GM21723 (cell line): ENCODE measurements around the gene KLHDC4.

Experiments
- ATAC-seq: cut with Tn5 transposase; IDR thresholded peaks from one replicate; pipeline ENCODE4 v1.9.1; 2021; ENCODE audit warnings: mild to moderate bottlenecking, moderate library complexity; ENCODE audit not compliant: unreplicated experiment

KLHDC4 gene

DNA sequence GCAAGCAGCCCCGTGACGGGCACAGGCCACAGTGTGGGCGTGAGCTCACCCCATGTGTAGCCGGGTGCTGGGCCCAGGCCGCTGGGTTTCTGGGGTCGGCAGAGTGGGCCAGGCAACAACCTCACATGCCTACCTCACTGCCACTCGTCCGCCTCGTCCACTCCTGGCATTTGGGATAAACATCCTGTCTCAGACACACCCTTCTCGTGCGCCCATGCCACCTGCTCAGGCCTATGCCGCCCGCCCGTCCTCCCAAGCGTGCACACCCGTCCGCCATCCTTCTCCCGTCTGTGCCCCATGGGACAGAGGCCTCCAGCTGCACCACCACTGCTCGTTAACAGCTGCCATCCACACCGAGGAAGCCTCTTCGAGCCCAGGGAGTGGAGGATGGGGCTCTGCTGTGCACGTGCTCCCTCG, 64.3 kb downstream of the KLHDC4 start:
- no peak for ATAC-seq

DNA sequence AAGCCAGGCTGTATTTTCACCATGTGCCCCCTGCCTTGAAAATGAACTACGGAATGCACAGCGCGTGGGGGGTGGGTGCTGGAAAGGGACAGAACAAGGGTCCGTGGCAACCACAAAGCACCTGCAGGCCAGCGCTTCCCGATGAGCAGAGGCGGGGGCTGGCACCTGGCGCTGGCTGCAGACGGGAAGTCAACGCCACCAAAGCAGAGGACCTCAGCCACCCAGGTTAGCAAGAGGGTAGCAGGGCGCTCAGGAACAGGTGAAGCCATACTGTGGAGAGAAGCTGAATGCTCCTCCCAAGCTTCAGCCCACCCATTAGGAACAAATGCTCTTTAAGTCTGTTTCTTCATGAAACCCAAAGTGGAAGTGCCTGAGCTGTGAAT, 64.7 kb downstream of the KLHDC4 start:
- ATAC-seq = no peak

DNA sequence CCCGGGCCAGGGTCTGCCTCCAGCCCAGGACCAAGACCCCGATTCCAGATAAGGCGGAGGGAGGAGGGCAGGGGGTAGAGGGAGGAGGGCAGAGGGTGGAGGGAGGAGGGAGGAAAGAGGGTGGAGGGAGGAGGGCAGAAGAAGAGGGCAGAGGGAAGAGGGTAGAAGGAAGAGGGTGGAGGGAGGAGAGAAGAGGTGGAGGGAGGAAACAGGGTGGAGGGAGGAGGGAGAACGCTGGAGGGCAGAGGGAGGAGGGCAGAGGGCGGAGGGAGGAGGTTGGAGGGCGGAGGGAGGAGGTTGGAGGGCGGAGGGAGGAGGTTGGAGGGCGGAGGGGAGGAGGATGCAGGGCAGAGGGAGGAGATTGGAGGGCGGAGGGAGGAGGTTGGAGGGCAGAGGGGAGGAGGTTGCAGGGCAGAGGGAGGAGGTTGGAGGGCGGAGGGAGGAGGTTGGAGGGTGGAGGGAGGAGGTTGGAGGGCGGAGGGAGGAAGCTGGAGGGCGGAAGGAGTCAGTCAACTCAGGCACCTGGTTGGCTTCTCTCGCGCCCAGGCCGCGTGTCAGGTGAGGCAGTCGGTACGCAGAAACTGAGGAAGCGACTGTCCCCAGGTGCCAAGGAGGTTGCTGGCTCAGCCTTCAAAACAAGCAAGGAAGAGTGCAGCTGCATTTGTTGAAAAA, 65.2 kb downstream of the KLHDC4 start:
- ATAC-seq = no peak

DNA sequence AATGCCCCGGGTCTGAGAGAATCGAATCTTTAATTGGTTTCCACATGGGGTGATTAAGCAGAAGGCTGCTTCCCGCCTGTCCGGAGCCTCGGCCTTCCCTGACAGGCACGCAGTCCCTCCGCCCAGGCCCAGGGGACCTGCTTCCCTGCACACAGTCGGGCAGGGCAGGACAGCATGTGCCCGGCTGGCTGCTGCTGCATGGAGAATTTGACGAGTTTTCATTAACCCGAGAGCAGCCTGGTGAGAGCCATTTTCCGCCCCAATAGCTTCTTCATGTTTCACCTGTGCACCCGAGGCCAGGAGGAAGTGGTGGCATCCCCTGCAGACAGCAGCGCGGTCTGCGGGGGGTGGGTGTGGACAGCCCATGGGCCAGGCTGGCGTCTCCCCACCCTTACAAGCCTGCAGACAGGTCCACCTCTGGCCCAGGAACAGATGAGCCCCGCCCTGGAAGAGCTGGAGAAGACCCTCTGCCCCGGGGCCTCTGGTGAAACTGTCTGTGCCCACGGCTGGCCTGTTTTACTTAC, 67.0 kb downstream of the KLHDC4 start:
- no peak for ATAC-seq

DNA sequence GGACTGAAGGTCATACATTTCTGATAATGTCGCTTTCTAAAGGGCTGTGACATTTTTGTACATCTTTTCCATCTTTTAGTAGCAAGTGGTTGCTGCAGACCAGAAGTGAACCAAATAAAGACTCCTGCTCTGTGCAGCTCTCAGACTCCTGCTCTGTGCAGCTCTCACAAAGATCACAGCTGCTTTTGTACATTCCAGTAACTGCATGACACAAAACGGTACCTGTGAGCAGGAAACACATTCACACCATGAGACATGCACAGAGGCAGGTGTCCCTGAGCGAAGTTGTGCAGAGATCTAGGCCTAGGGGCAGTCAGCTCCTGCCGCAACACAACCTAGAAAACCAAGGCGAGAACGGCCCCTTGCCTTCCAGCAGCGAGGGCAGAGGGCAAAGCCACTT, 67.5 kb downstream of the KLHDC4 start:
- ATAC-seq = no peak

DNA sequence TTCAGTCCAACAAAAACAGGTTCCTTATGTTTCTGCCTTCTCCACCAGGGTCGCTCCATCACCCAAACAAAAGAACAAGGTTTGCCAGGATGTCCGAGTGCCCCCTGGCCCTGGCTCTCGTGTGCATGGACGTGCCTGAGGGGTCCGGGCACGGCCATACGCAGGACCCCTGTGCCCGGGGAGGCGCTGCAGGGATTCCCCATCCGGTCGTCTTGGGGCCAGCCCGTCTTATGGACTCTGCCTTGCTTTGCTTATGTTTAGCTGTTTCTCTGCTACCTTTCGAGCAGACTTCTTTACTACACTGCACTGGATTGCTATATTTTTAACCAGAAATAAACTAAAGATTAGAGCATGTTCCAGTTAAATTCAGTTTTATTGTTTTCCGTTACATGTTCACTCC, 68.0 kb downstream of the KLHDC4 start:
- ATAC-seq = no peak

DNA sequence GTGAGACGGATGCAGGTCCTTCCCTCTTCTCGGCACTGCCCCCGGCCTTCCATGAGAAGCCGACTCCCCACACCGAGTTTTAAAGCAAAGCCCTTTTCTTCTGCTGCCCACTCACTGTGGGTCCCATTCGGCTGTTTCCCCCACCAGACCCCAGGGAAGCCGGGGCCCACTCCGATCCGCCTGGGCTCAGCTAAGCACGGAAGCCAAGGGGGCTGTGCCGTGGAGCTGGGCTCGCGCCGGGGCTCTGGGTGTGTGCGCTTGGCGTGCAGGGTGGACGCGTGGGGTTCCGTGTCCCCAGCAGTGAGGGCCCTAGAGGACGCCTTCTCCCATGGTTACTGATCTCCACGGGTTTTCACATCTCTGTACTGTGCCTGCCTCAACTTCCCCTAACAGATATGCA, 68.5 kb downstream of the KLHDC4 start:
- ATAC-seq = no peak

DNA sequence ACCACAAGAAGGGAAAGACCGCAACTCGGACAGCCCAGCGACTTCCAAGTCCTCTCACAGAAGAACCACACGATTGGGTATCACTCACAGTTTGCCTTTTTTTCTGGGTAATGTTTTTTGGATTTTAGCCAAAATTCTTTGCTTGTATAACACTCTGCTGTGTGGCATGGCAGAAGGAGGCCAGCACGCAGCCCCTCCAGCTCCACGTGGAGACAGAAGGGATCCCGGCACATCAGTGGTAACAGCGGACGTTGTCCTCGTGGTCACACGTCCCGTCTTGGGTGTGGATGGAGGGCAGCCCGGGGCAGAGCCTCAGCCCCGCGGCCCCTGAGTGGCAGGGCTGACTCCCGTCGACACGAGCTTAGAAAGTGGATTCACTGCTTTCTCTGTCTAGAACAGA, 69.1 kb downstream of the KLHDC4 start:
- ATAC-seq = no peak

DNA sequence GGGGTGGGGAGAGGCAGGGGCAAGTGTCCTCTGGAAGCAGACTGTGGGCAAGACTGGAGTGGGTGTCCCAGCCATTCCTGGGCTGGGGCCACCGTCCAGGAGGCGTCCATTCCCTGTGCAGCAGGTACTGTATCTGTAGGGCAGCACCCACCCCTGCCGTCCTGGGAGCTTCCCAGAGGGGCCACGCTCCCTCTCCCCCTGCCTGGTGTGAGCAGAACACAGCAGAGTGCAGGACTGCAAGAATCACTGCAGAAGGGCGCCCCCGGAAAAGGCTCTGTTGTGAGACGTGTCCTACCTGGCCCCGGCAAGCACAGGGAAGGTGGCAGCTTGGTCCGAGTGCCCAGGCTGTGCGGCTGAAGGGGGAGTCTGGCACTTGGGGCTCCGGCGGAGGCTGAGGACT, 70.3 kb downstream of the KLHDC4 start:
- no peak for ATAC-seq

DNA sequence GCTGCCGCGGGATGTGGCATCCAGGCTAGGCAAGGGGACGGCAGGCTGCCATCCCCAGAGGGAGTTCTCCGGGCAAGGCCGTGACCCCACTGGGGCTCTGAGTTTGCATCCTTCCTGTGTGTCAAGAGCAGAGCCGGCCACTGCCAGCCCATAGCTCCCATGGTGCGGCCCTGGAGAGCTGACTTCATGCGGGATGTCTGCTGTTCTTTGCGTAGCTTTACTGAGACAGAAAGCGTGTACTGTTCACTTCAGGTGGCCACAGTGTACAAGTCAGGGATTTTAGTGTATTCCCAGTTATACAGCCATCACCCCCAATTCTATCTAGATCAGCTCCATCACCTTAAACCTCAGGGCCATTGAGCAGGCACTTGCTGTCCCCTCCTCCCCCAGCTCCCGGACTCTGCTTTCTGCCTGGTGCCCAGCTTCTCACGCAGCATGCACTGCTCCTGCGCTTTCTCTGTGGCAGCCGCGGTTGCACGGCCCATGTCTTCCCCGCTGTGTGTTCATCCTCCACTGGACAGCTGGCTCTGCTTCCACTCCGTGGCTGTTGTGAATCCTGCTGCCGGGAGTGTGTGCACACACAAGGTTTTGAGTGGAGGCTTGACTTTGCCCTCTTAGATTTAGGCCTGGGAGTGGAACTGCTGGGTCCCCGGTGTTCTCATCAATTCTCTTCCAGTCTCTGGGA, 71.2 kb downstream of the KLHDC4 start:
- no peak for ATAC-seq

DNA sequence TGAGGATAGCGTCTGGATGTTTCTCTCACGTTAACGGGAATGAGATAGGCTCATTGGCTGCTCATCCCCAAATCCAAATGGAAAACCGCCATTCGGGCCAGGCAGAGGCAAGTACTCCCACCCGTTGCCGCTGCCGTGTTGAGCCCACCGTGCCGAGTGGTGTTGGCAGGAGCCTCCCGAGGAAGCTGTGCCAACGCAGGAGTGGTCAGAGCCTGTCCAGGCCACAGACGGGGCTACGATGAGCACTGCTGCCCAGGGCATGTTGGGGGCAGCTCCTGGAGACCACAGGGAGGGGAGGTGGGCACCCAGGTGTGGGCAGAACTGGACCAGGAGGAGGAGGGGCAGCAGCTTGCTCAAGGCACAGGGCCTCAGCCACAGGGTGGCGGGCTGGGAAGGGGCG, 72.0 kb downstream of the KLHDC4 start:
- ATAC-seq = no peak

DNA sequence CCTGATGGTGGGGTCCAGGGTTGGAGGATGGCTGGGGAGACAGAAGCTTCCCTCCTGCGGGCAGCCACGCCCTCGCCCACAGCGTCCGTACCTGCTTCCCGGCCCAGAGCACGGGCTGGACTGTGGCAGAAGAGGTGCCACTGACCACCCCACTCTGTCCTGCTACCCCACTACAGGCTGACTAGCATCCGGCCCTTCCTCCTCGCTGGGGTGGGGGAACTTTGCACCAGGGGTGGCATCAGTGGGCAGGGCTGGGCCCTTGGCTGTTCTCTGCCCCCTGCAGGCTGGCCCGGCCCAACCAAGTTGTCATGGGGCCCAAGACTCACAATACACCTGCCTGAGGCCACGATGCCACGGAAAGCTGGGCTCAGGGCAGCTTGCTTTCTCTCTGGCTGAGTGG, 73.0 kb downstream of the KLHDC4 start:
- no peak for ATAC-seq

DNA sequence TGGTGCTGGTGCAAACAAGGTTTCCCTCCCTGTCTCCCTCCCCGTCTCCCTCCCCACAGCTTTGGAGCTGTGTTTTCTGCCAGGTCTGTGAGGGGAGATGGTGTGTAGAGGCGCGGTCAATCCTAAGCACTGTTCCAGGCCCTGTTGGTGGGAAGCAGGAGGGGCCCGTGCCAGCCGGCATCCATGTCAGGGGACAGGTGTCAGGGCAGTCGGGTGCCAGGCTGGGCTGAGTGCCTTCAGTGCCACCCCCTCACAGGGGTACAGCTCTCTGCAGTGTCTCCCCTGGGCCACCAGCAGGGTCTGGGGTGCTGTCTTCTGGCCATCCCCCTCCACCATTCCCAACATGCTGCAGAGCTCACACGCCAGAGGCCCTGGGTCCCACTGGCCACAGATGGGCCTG, 73.6 kb downstream of the KLHDC4 start:
- no peak for ATAC-seq

DNA sequence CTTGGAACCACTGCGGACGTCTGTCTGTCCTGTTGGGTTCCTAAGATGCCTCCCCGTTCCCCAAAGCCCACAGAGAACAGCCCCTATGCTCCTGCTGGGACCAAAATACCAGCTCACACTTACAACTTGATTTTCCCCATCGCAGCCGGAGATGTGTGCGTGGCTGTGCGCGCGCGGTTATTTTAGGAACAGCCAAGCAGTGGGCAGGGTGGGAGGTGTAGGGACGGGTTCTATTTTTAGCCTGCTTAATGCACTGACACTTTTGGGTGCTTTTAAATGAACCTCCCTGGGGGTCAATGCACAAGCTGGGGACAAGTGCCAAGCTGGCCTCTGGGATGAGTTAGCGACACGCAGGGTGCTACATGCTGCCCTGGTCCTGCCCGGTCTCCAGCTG, 74.1 kb downstream of the KLHDC4 start:
- no peak for ATAC-seq

DNA sequence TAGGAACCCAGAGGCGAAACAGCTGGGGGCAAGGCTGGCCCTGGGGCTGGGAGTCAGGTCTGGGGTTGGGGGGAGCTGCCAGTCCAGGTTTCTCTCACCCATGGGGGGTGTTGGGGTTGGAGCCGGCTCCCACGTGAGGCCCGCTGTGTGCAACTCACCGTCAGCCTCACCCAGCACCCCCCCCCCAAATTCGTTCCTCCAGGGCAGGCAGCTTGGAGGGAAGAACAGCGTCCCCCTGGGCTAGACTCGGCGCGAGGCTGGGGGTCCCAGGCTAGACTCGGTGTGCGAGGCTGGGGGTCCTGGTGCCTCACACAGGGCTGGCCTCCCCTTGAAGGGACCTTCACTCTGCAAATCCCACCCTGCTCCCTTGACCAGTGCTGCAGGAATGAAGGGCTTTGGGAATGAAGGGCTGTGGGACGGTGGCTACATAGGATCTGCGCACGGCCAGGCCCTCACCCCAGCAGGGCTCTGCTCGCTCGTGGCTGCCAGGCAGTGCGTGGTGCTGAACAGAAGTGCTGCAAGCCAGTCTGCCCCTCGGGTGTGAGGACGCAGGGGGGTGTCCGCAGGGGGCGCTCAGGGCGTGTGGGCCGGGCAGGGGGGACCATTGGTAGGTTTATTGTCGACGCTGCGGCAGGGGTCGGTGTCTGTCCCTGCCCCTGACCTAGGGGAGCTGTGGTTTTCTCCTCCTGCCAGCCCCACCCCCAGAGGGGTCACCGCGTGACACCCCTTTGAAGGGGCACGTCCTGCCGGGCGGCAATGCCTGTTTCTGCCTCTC, 74.7 kb downstream of the KLHDC4 start:
- ATAC-seq = no peak

DNA sequence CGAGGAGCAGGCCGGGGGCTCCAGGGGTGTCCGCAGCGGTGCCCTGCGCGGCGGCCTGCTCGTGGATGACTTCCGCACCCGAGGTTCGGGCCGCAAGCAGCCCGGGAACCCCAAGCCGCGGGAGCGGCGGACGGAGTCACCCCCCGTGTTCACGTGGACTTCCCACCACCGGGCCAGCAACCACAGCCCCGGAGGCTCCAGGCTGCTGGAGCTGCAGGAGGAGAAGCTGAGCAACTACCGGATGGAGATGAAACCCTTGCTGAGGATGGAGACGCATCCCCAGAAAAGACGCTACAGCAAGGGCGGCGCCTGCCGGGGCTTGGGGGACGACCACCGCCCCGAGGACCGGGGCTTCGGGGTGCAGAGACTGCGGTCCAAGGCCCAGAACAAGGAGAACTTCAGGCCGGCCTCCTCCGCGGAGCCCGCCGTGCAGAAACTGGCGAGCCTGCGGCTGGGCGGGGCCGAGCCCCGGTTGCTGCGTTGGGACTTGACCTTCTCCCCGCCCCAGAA, 75.8 kb downstream of the KLHDC4 start:
- no peak for ATAC-seq

DNA sequence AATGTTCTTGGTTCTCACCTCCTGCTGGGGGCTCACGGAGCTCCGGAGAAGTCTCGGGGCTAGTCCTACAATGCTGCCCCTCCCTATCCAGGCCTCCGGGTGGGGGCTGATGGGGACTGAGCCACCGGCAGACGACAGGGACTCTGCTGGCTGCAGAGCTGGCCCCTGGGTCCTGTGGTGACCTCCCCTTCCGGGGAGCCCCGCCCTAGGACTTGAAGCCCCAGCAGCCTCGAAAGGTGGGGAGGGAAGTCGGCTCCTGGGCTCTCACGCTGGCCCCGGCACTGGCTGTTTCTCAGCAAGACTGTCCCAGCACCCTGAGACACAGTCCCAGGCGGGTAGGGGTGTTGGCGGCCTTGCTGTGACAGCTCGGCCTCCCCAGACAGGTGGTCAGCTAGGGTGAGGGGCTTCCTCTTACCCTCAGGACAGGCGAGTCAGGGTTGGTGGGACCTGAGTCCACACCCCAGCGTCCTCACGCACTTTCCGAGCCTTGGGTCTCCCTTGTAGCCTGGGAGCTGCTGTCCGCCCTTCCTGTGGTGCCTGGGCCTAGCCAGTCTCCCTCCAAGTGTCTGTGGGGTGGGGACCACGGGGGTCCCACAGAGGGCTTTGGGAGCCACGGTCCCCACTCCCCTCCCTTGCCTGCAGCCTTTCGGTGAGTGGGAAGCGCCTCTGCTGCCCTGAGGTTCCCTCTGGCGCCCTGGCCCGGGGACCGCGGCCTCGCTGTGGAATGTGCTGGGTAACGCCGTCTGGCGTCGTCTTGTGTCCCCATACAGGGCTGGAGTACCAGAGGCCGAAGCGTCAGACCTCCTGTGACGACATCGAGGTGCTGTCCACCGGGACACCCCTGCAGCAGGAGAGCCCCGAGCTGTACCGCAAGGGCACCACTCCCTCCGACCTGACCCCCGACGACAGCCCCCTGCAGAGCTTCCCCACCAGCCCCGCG, 76.6 kb downstream of the KLHDC4 start:
- no peak for ATAC-seq

DNA sequence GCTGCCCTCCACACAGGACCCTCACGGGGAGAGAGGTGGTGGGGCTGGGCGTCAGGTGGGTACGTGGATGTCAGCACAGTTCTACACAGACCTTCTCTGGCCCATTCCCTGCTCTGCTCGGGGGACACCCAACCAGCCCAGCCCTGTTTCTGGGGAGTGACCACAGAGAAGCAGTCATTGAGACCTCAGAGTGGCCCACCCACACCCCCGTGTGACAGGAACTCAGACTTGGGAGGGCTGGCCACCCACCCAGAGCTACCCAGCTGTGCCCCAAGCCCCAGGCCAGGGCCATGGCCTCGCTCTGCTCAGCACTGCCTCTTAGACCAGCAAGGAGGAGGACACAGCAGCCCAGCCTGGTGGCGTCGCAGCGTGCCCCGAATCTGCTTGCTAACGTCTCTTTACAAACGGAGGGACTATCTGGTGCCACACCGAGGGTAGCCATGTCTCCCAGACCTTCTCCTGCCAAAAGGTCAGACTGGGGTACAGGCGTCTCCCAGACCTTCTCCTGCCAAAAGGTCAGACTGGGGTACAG, 77.7 kb downstream of the KLHDC4 start:
- no peak for ATAC-seq

DNA sequence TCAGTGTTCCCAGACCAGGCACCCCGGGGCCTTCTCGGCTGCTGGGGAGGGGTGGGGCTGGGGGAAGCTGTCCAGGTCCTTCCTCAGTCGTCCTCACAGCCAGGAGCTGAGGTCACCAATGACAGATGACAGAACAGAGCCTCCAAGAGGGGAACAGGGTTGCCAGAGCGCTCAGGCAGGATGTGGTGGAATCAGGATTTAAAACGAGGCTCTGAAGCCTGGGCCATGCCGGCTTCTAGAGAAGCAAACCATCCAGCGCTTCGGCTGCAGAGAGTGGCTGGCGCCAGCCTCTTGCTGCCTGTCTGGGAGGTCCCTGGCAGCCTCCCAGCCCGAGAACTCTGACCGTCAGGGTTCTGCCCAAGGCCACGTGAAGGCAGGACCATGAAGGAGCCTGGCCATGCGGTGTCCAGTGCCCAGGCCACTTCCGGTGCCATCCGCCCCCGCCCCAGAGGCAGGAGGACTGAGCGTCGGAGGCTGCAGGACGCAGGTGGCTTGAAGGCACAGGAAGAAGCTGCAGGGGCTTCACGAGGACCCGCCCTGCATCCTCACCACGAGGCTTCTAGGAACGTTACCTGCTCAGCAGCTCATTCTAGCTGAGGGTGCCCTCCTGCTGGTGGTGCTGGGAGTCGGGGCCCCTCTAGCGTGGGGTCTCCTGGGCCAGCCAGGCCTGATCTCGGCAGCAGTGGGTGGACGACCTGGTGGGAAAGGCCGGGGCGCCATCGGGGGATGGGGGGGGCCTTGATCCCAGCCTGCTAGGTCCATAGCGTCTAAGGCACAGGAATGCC, 78.5 kb downstream of the KLHDC4 start:
- no peak for ATAC-seq

DNA sequence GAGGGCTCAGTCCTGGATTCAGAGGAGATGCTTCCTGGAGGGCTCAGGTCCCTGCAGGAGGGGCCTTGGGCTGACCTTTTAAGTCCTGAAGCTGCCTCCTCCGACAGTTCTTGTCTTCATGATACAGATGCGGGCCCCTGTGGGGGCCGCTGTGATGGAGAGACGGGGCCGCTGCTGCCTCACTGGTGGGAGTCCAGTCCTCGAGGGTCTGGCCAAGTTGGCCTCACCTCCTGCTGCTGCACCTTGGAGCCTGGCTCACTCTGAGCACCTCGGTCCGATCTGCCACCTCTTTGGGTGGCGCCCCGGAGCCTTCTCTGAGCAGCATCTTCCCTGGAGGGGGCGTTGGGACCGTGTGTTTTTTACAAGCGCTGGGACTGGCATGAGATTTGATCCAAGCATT, 79.1 kb downstream of the KLHDC4 start:
- no peak for ATAC-seq
